Neural crest cell (in vitro differentiated cells): ENCODE measurements around the gene KIAA1217. TPM values are rescaled to one million over a fixed set of nuclear protein-coding genes. Genes with fewer than 3 reads are reported as not detected.
"Not testable (repeated sequence)": the region's sequence is repeated elsewhere in the genome, so short reads cannot be mapped to it uniquely, and the experiment has no call there.

ENCODE experiments used
- DNase-seq: peaks from one replicate; pipeline ENCODE4 v3.0.0; 2021; ENCODE audit warnings: low read depth, mixed read lengths, low spot score
- H3K27ac Mint-ChIP-seq: one replicate; pipeline ENCODE4 v1.8.0; 2021; ENCODE audit warnings: mild to moderate bottlenecking, mixed read lengths; ENCODE audit not compliant: unreplicated experiment
- H3K27me3 Mint-ChIP-seq: 2 replicates; pipeline ENCODE4 v1.8.0; 2021; ENCODE audit warnings: low read depth, mild to moderate bottlenecking, mixed read lengths
- H3K36me3 Mint-ChIP-seq: 2 replicates; pipeline ENCODE4 v1.8.0; 2021; ENCODE audit warnings: low read depth, mild to moderate bottlenecking, mixed read lengths
- H3K4me1 Mint-ChIP-seq: 2 replicates; pipeline ENCODE4 v1.8.0; 2021; ENCODE audit warnings: mixed read lengths
- H3K4me3 Mint-ChIP-seq: one replicate; pipeline ENCODE4 v1.8.0; 2021; ENCODE audit warnings: mild to moderate bottlenecking, mixed read lengths
- H3K9me3 Mint-ChIP-seq: 2 replicates; pipeline ENCODE4 v1.8.0; 2021; ENCODE audit warnings: mixed read lengths
- total RNA-seq: library from RNA; stranded (reverse); gene quantifications from 2 replicates; pipeline ENCODE4 v1.2.1, GENCODE V29; 2021
- TF ChIP-seq, protein P1 (sequence below): fragments of 200-600 bp; sonication (generic); conservative IDR thresholded peaks from 2 replicates; pipeline ENCODE4 v1.5.0; 2021; ENCODE audit warnings: antibody characterized with exemption, mild to moderate bottlenecking

KIAA1217 gene
- total RNA-seq, 1 donor from 2014 or later, result 10.5 TPM

DNA sequence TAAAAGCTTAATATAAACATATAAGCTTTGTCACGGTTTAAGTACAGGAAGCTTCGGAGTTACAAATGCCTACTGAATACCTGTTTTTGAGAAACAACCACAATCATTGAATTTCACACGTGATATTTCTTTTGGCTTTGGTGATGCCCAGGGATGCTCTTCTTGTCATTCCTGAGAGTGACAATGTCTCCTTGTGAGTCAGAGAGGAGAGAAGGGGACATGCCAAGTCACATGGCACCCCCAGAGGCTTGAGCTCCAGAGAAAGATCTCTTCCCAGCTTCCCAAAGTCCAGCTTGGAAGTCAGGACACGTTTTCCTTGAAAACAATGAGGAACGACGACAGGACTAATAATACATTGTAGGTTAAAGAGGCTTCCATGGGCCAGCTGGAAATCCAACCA lies 272.3 kb downstream of the KIAA1217 start:
- peaks cover 7% of the 10 kb centered on the region for H3K9me3 Mint-ChIP-seq
- no peaks in the 10 kb centered on the region for H3K27me3 Mint-ChIP-seq
- no peak overlapping the region for H3K27ac Mint-ChIP-seq
- TF ChIP-seq, protein P1, sequence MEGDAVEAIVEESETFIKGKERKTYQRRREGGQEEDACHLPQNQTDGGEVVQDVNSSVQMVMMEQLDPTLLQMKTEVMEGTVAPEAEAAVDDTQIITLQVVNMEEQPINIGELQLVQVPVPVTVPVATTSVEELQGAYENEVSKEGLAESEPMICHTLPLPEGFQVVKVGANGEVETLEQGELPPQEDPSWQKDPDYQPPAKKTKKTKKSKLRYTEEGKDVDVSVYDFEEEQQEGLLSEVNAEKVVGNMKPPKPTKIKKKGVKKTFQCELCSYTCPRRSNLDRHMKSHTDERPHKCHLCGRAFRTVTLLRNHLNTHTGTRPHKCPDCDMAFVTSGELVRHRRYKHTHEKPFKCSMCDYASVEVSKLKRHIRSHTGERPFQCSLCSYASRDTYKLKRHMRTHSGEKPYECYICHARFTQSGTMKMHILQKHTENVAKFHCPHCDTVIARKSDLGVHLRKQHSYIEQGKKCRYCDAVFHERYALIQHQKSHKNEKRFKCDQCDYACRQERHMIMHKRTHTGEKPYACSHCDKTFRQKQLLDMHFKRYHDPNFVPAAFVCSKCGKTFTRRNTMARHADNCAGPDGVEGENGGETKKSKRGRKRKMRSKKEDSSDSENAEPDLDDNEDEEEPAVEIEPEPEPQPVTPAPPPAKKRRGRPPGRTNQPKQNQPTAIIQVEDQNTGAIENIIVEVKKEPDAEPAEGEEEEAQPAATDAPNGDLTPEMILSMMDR, result no peak
- no peaks in the 10 kb centered on the region for H3K4me1 Mint-ChIP-seq
- DNase-seq, result no peak
- no peak overlapping the region for H3K4me3 Mint-ChIP-seq
- H3K36me3 Mint-ChIP-seq, result peaks cover 4% of the 10 kb centered on the region

DNA sequence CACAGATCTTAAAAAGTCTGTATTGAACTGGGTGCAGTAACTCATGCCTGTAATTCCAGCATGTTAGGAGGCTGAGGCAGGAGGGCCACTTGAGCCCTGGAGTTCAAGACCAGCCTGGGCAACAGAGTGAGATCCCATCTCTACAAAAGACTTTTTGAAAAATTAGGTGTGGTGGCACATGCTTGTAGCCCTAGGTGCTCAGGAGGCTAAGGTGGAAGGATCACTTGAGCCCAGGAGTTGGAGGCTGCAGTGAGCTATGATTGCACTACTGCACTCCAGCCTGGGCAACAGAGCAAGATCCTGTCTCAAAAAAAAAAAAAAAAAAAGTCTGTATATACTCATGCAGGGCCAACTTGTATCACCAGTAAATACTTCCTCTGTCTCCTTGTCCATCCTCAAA lies 273.8 kb downstream of the KIAA1217 start:
- H3K27ac Mint-ChIP-seq, DNase-seq, H3K4me1 Mint-ChIP-seq, H3K9me3 Mint-ChIP-seq, H3K27me3 Mint-ChIP-seq, H3K36me3 Mint-ChIP-seq, H3K4me3 Mint-ChIP-seq: not testable (repeated sequence)

DNA sequence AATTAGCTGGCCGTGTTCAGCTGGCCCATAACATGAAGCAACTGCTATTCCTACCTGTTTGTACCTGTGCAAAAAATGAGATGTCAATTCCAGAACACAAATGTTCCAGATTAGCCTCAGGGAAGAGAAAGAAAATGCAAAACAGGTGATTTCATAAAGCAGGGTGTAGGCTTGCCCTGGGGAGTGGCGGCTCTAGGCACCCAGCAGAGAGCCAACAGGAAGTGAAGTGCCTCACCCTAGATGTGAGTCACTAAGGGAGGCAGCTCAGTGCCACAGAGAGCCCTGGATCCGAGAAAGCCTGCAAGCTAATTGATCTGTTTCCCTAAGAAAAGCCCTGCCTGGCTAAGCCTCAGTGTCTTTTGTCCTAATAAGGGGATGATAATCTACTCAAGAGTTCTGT lies 274.8 kb downstream of the KIAA1217 start:
- H3K4me3 Mint-ChIP-seq, result no peak overlapping the region
- H3K27me3 Mint-ChIP-seq, result no peaks in the 10 kb centered on the region
- no peak for DNase-seq
- H3K36me3 Mint-ChIP-seq, result no peaks in the 10 kb centered on the region
- peaks cover 3% of the 10 kb centered on the region for H3K4me1 Mint-ChIP-seq
- H3K9me3 Mint-ChIP-seq, result peaks cover 3% of the 10 kb centered on the region
- H3K27ac Mint-ChIP-seq, result no peak overlapping the region
- TF ChIP-seq, protein P1, result no peak

DNA sequence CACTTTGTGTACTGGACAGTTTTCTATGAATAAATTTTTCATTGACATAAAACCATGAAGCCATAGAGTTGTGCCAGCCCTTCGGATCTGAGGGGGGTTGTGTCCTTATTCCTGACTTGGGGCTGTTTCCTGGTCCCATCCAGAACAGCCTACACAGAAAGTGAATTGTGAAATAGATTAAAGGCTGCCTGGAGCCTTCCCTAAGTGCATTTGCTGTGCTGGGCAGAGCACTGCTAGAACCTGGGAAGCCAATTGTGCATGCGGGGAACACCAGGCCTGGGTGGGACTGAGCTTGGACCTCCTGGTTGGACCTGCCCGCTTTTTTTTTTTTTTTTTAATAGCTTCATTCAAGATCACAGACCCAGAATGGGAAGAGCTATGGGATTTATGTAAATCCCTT lies 275.8 kb downstream of the KIAA1217 start:
- Mint-ChIP-seq H3K4me3 (no peak overlapping the region), H3K27me3 (no peaks in the 10 kb centered on the region), H3K9me3 (no peaks in the 10 kb centered on the region), H3K4me1 (peaks cover 3% of the 10 kb centered on the region), H3K36me3 (no peaks in the 10 kb centered on the region), H3K27ac (no peak overlapping the region)
- DNase-seq, result no peak
- TF ChIP-seq, protein P1, result no peak

DNA sequence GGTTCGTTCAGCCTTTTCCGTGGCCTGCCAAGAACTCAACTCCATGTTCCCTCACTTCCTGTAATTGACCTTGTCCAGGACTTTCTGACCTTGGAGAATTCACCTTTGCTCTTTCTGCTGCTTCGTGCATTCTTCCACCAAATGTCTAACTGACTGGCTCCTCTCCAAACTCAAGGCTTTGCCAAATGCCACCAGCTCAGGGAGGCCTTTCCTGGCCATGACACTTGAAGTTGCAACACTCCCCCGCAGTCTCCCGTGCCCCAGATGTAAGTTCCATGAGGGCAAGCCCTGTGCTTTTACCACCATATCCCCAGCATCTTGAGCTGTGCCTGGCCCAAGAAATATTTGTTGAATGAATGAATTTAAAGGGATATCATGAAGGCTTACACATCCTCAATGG lies 276.4 kb downstream of the KIAA1217 start:
- Mint-ChIP-seq H3K36me3 (no peaks in the 10 kb centered on the region), H3K4me3 (no peak overlapping the region), H3K27me3 (no peaks in the 10 kb centered on the region), H3K27ac (no peak overlapping the region), H3K4me1 (peaks cover 3% of the 10 kb centered on the region), H3K9me3 (no peaks in the 10 kb centered on the region)
- TF ChIP-seq, protein P1, result no peak
- DNase-seq, result no peak

DNA sequence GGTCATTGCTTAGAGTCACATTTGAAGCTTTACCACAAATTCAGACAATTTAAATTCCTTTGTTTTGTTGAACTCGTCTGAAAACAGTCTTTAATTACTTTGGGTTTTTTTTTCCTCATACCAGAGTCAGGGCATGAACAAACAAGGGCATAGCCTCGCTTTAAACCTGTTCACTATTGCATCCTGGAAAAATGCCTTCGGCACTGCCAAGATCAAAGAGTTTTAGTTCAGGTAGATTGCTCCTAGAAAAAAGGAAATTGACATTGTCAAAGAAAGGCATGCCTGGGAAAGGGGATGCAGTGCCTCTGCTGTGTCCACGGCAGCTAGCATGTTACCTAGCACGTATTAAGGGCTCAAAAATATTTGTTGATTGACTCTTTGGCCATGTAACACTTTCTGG lies 279.7 kb downstream of the KIAA1217 start:
- no peak overlapping the region for H3K4me3 Mint-ChIP-seq
- DNase-seq, result no peak
- H3K27ac Mint-ChIP-seq, result no peak overlapping the region
- H3K9me3 Mint-ChIP-seq, result no peaks in the 10 kb centered on the region
- peaks cover 8% of the 10 kb centered on the region for H3K4me1 Mint-ChIP-seq
- no peaks in the 10 kb centered on the region for H3K36me3 Mint-ChIP-seq
- TF ChIP-seq, protein P1, result no peak
- H3K27me3 Mint-ChIP-seq, result no peaks in the 10 kb centered on the region
